ENCODE data around the gene NEK1. TPM values are rescaled to one million over a fixed set of nuclear protein-coding genes. Genes with fewer than 3 reads are reported as not detected.
"Not testable (repeated sequence)": the region's sequence is repeated elsewhere in the genome, so short reads cannot be mapped to it uniquely, and the experiment has no call there.

NEK1 gene
- total RNA-seq, 1 experiment from 2014 or later: 4.4 TPM

DNA sequence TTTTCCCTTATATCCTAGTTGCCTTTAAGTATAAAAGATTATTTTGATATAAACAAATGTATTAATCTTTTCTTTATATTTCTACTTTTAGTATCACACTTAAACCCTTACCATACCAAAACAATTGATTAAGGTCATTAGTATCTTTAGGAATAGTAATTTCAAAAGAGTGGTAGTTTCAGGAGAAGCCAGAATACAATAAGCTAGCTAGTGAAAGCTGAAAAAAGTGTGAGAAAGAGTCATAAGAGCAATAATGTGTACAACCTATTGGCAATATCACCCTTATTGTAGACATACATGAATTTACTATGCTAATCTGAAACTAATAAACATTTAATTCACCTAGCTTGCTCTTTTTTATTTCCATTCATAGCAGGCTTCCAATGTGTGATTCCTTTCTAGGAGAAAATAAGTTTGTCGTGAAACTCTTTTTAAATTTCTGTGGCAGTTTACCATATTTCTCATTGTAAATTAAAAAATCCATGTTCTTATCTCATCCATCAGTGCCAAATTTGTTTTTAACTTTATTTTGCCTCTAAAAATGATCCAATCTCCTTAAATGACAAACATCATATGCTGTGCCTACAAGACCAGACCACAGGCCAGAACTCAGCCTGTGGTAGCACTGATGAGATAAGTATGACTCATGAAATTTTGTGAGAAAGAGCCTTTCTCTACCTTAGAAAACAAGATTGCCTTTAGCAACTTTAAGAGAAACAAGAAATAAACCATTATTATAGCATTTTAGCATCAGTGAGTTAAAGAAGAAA lies 8.1 kb downstream of the NEK1 start:
- peaks cover 11% of the 10 kb centered on the region for H3K4me1 ChIP-seq (replicated peaks)
- no peaks in the 10 kb centered on the region for H3K9me3 ChIP-seq (replicated peaks)
- H3K27ac ChIP-seq: peak overlapping the region; percentile 8; the same call in 1 of the 2 replicates
- no peak overlapping the region for H3K4me3 ChIP-seq
- H3K36me3 ChIP-seq: no peaks in the 10 kb centered on the region; the same call in 1 of the 2 replicates
- peak in 1 of 2 experiments; percentile 48 for DNase-seq (ENCODE audit: low read depth in 1 of 2, low spot score in 2 of 2)
- H3K27me3 ChIP-seq (replicated peaks): no peaks in the 10 kb centered on the region

DNA sequence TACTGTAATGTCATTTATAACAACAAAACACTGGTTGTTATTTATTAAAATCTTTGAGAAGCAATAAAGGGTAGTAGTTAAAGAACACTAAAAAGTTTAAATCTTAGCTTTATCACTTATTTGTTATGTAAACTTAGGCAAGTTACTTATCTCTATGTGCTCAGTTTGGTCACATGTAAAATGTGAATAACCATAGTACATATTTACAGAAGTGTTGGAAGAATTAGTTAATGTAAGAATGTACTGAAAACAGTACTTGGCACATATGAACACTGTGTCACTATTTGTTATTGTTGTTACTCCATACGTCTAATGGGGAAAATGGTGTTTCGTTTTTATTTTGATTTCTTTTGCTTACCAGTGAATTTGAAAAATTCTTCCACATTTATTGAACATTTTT lies 9.1 kb downstream of the NEK1 start:
- H3K9me3 ChIP-seq (replicated peaks): no peaks in the 10 kb centered on the region
- no peaks in the 10 kb centered on the region; the same call in 1 of the 2 replicates for H3K36me3 ChIP-seq
- DNase-seq (ENCODE audit: low read depth in 1 of 2, low spot score in 2 of 2): no peak
- H3K27ac ChIP-seq: no peak overlapping the region
- peaks cover 11% of the 10 kb centered on the region for H3K4me1 ChIP-seq (replicated peaks)
- no peak overlapping the region for H3K4me3 ChIP-seq
- no peaks in the 10 kb centered on the region for H3K27me3 ChIP-seq (replicated peaks)

DNA sequence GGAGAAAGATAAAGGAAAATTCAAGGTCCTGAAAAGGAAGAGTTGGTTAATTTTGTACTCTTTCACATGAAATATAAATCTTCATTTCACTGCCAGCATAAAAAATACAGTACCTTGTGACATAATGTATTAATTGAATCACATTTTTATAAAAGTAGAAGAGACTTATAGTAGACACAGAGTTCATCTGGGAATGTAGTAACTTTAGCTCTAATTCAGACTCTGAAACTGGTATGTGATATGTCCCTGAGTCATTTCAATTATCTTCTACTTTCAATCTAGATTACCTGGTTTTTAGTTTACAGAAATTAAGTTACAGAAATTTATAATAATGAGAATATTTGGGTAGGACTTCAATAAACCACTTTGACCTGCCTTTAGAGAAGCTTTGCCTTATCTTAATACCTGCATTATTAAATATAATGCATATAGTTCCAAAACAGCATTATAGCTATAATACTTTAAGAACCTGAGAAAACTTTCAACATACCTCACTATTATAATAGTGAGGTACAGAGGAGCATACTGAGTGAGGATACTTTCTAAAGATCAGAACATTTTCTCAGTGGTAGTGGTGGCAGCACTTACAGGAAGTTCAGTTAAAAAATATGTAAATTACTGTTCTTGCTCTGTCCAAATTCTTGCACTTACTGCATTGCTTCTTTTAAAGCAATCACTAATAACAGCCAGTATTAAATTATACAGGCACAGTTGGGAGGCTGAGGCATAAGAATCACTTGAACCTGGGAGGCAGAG lies 11.2 kb downstream of the NEK1 start:
- H3K27ac ChIP-seq: no peak overlapping the region
- no peak for DNase-seq (ENCODE audit: low read depth in 1 of 2, low spot score in 2 of 2)
- H3K9me3 ChIP-seq (replicated peaks): no peaks in the 10 kb centered on the region
- H3K4me1 ChIP-seq (replicated peaks): peaks cover 11% of the 10 kb centered on the region
- H3K36me3 ChIP-seq: no peaks in the 10 kb centered on the region; the same call in 1 of the 2 replicates
- no peaks in the 10 kb centered on the region for H3K27me3 ChIP-seq (replicated peaks)
- H3K4me3 ChIP-seq: no peak overlapping the region

DNA sequence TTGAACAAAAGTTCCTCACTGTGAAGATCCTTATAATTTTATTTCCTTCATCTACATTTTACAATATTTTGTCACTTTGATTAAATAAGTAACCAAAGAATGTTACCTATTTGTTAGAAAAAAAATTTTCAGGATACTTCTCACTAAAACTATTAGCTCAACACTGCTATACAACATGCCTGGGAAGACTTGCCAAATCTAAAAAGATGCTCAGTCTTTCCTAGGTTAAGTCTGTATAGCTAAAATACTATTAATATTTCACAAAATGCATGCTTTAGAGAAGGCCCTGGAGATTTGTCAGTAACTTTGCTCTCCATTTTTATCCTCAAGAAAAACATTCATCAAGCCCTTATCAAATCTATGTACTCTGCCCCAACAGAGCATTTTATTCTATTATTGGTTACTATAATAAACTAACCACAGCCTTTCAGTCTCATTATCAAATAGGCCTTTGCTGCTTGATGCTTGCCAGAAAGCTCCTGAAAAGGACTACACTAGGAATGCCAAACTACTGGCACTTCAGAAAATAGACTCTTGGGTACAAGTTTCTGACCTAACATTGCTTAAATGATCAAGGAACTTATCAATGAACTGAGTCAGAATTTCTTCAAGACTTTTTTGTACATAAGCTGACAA lies 17.7 kb downstream of the NEK1 start:
- H3K27ac ChIP-seq: no peak overlapping the region
- no peaks in the 10 kb centered on the region for H3K9me3 ChIP-seq (replicated peaks)
- DNase-seq (ENCODE audit: low read depth in 1 of 2, low spot score in 2 of 2): no peak
- H3K36me3 ChIP-seq: no peaks in the 10 kb centered on the region
- H3K27me3 ChIP-seq (replicated peaks): no peaks in the 10 kb centered on the region
- H3K4me1 ChIP-seq (replicated peaks): no peaks in the 10 kb centered on the region
- H3K4me3 ChIP-seq: no peak overlapping the region

DNA sequence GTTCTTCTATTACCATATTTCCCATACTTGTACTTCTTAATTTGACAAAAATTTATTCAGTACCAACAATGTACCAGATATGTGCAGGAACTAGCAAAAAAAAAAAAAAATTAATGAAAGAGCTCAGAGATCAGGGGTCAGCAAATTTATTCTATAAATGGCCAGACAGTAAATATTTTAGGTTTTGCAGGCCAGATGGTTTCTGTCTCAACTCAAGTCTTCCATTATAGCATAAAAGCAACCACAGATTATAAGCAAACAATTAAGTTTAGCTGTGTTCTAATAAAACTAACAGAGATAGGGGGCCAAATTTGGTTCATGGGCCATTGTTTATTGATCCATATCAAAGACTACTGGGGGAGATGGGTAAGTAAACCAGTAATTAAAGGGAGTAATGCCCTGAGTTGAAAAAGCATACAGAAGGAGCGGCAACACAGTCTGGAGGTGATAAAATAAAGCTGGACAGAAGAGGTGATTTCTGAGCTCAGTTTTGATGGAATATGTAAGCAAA lies 19.3 kb downstream of the NEK1 start:
- no peak overlapping the region for H3K4me3 ChIP-seq
- no peaks in the 10 kb centered on the region for H3K4me1 ChIP-seq (replicated peaks)
- DNase-seq (ENCODE audit: low read depth in 1 of 2, low spot score in 2 of 2): no peak
- H3K27me3 ChIP-seq (replicated peaks): no peaks in the 10 kb centered on the region
- 0 out of 2 replicates have a peak, but pooled peaks cover 3% of the 10 kb centered on the region for H3K36me3 ChIP-seq
- H3K27ac ChIP-seq: no peak overlapping the region
- no peaks in the 10 kb centered on the region for H3K9me3 ChIP-seq (replicated peaks)

DNA sequence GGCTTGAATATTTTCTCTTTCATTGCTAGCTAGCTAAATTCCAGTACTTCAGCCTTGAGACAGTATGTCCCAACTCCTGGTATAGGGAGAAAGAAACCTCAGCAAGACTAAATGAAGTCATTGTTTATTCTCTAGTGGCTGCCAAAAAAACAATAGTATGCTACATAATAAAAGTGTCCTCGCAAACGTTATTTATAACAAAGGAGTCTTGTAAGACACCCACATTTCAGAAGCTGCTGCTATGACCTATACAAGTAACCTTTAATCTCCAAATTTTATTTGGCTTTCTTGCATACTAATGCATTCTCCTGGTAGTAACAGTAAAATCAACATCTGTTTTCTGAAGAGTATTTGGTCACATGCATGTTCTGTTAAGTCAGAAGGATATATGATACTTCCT lies 28.8 kb downstream of the NEK1 start:
- Histone ChIP-seq H3K9me3 (replicated peaks) (no peaks in the 10 kb centered on the region), H3K27me3 (replicated peaks) (no peaks in the 10 kb centered on the region), H3K36me3 (peaks cover 6% of the 10 kb centered on the region; the same call in 1 of the 2 replicates), H3K4me3 (no peak overlapping the region), H3K27ac (no peak overlapping the region), H3K4me1 (replicated peaks) (no peaks in the 10 kb centered on the region; the same call in 1 of the 2 replicates)
- DNase-seq (ENCODE audit: low read depth in 1 of 2, low spot score in 2 of 2): peak in 1 of 2 experiments; percentile 39

DNA sequence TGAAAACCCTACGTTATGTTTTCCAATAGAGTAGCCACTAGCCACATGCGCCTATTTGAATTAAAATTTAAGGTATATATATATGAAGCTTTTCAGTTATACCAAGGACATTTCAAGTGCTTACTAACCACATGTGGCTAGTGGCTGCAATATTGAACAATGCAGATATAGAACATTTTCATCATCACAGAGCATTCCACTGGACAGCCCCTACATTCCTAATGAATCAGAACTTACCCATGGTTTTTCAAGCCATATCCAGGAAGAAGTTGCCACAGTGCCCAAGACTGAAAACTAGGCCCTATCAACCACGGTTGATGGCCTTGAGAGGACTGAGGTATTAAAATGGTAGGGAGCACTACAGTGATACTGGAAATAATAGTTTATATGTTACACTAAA lies 29.7 kb downstream of the NEK1 start:
- no peak overlapping the region for H3K27ac ChIP-seq
- no peak for DNase-seq (ENCODE audit: low read depth in 1 of 2, low spot score in 2 of 2)
- no peak overlapping the region for H3K4me3 ChIP-seq
- no peaks in the 10 kb centered on the region; the same call in 1 of the 2 replicates for H3K4me1 ChIP-seq (replicated peaks)
- no peaks in the 10 kb centered on the region for H3K27me3 ChIP-seq (replicated peaks)
- H3K9me3 ChIP-seq (replicated peaks): no peaks in the 10 kb centered on the region
- peaks cover 6% of the 10 kb centered on the region; the same call in 1 of the 2 replicates for H3K36me3 ChIP-seq

DNA sequence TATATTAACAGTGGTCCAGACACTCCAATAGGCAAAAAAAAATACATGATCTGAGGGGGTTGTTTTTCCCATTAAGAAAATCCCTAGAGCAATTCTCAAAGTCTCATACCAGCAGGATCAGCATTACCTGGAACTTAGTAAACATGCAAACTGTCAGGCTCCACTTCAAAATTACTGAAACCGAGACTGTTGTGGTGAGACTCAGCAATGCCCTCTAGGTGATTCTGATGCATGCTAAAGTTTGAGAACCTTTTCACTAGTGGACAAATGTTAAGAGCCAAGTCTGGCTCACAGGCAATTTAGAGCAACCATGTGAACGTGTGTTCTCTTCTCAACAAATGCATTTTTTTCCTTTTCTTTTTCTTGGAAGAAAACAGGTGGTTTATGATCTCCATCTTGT lies 30.2 kb downstream of the NEK1 start:
- no peak overlapping the region for H3K4me3 ChIP-seq
- no peak for DNase-seq (ENCODE audit: low read depth in 1 of 2, low spot score in 2 of 2)

DNA sequence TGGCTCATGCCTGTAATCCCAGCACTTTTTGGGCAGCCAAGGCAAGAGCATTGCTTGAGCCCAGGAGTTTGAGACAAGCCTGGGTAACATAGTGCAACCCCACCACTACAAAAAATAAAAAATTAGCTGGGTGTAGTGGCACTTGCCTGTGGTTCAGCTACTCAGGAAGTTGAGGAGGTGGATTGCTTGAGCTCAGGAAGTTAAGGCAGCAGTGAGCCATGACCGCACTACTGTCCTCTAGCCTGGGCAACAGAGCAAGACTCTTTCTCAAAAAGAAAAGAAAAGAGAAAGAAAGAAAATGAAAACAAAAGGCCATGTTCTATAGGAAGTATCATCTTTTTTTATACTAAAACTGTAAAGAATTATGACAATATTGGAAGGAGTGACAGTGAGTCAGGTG lies 38.5 kb downstream of the NEK1 start:
- no peak overlapping the region for H3K4me3 ChIP-seq
- H3K27ac ChIP-seq: no peak overlapping the region
- no peaks in the 10 kb centered on the region for H3K4me1 ChIP-seq (replicated peaks)
- no peak for DNase-seq (ENCODE audit: low read depth in 1 of 2, low spot score in 2 of 2)
- H3K27me3 ChIP-seq (replicated peaks): no peaks in the 10 kb centered on the region
- peaks cover 3% of the 10 kb centered on the region for H3K36me3 ChIP-seq
- no peaks in the 10 kb centered on the region for H3K9me3 ChIP-seq (replicated peaks)

More for the DNA sequence above, 30.2 kb downstream of the NEK1 start:
- H3K27ac ChIP-seq: no peak overlapping the region
- H3K36me3 ChIP-seq: peaks cover 6% of the 10 kb centered on the region; the same call in 1 of the 2 replicates
- H3K27me3 ChIP-seq (replicated peaks): no peaks in the 10 kb centered on the region
- no peaks in the 10 kb centered on the region; the same call in 1 of the 2 replicates for H3K4me1 ChIP-seq (replicated peaks)
- no peaks in the 10 kb centered on the region for H3K9me3 ChIP-seq (replicated peaks)

DNA sequence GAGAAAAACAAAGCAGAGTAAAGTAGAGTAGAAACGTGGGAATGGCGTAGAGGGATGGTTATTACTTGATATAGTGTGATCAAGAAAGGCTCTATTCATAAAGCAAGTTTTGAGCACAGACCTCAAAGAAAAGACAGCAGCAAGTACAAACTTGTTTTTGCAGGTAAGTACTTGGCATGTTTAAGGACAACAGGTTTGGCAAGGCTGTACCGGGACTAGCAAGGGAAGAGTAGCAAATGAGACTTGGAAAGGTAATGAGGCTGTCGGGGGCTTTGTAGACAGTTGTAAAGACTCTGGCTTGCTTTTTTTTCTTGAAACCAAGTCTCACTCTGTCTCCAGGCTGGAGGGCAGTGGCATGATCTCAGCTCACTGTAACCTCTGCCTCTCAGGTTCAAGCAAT lies 40.9 kb downstream of the NEK1 start:
- DNase-seq (ENCODE audit: low read depth in 1 of 2, low spot score in 2 of 2): no peak
- Histone ChIP-seq H3K27ac (no peak overlapping the region), H3K4me3 (no peak overlapping the region), H3K4me1 (replicated peaks) (no peaks in the 10 kb centered on the region), H3K36me3 (peaks cover 3% of the 10 kb centered on the region), H3K27me3 (replicated peaks) (no peaks in the 10 kb centered on the region), H3K9me3 (replicated peaks) (no peaks in the 10 kb centered on the region)

DNA sequence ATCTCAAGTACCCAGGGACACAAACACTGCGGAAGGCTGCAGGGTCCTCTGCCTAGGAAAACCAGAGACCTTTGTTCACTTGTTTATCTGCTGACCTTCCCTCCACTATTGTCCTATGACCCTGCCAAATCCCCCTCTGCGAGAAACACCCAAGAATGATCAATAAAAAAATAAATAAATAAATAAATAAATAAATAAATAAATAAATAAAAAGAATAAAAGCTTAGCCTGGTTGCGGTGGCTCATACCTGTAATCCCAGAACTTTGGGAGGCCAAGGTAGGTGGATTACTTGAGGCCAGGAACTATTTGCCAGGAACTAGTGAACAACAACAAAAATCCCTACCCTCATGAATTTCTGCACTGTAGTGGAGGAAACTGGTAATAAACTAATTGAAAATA lies 41.4 kb downstream of the NEK1 start:
- not testable (repeated sequence) for H3K9me3 ChIP-seq (replicated peaks); H3K4me1 ChIP-seq (replicated peaks); H3K36me3 ChIP-seq; H3K27ac ChIP-seq; H3K4me3 ChIP-seq; DNase-seq (ENCODE audit: low read depth in 1 of 2, low spot score in 2 of 2); H3K27me3 ChIP-seq (replicated peaks)

DNA sequence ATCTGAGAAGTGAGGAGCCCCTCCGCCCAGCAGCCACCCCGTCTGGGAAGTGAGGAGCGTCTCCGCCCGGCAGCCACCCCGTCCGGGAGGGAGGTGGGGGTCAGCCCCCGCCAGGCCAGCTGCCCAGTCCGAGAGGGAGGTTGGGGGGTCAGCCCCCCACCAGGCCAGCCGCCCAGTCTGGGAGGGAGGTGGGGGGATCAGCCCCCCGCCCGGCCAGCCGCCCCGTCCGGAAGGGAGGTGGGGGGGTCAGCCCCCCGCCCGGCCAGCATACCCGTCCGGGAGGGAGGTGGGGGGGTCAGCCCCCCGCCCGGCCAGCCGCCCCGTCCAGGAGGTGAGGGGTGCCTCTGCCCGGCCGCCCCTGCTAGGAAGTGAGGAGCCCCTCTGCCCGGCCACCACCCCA lies 42.1 kb downstream of the NEK1 start:
- not testable (repeated sequence) for H3K4me1 ChIP-seq (replicated peaks); H3K9me3 ChIP-seq (replicated peaks); H3K36me3 ChIP-seq; H3K27ac ChIP-seq; H3K27me3 ChIP-seq (replicated peaks); DNase-seq (ENCODE audit: low read depth in 1 of 2, low spot score in 2 of 2); H3K4me3 ChIP-seq

DNA sequence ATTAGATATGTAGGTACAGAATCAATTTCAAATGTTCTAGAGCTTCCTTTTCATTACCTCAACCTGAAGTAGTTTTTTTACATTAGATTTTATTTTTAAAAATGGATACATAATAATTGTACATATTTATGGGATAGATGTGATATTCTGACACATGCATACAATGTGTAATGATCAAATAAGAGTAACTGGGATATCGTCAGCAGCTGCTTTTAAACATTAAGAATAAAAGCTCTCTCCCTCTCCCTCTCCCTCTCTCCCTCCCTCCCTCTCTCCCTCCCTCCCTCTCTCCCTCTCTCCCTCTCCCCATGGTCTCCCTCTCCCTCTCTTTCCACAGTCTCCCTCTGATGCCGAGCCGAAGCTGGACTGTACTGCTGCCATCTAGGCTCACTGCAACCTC lies 43.2 kb downstream of the NEK1 start:
- not testable (repeated sequence) for H3K27ac ChIP-seq; H3K36me3 ChIP-seq; H3K4me1 ChIP-seq (replicated peaks); H3K27me3 ChIP-seq (replicated peaks); DNase-seq (ENCODE audit: low read depth in 1 of 2, low spot score in 2 of 2); H3K9me3 ChIP-seq (replicated peaks); H3K4me3 ChIP-seq

DNA sequence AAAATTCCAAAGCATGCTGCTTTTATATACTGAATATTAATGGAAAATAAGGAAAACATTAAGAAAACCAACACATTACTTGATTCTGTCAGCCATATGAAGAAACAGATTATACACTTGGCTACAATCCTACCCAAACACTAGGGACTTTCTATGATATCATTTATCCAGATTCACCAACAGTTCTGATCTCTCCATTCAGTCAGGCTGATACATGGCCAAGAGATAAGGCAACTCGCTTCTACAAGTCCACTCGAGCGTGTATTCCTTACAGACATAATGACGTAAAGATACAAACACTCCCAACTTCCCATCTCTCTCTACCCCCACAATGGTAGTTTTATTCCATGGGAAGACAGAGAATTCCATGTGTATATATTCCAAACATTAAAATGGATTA lies 44.5 kb downstream of the NEK1 start:
- H3K36me3 ChIP-seq: no peaks in the 10 kb centered on the region
- no peak overlapping the region for H3K27ac ChIP-seq
- no peak for DNase-seq (ENCODE audit: low read depth in 1 of 2, low spot score in 2 of 2)

More for the DNA sequence above, 44.5 kb downstream of the NEK1 start:
- Histone ChIP-seq H3K9me3 (replicated peaks) (no peaks in the 10 kb centered on the region), H3K4me3 (no peak overlapping the region), H3K27me3 (replicated peaks) (no peaks in the 10 kb centered on the region), H3K4me1 (replicated peaks) (no peaks in the 10 kb centered on the region)

All from SJSA1 (cell line).